Measurements from ENCODE around the gene CXCL12. TPM values are rescaled to one million over a fixed set of nuclear protein-coding genes. Genes with fewer than 3 reads are reported as not detected.

Gene CXCL12
- polyA plus RNA-seq, 1 of the 3 experiments (the other 2 are of a cell fraction): 4.7 TPM

- no peak overlapping the region for H3K27ac ChIP-seq (ENCODE audit: low read depth in 2 of 2, low read length in 1 of 2)
- TF ChIP-seq EP300 (IDR thresholded peaks at IDR 0.05; ENCODE audit: borderline replicate concordance in 1 of 2, low read depth in 1 of 2, low read length in 1 of 2) (no peak), POLR2AphosphoS5 (IDR thresholded peaks at IDR 0.05; ENCODE audit: low read depth, low read length) (no peak), RCOR1 (IDR thresholded peaks at IDR 0.05; ENCODE audit: low read length) (no peak), CHD2 (IDR thresholded peaks at IDR 0.05; ENCODE audit: low read length, partially characterized antibody) (no peak), SMC3 (IDR thresholded peaks at IDR 0.05; ENCODE audit: low read depth, low read length) (no peak), MAX (IDR thresholded peaks at IDR 0.05; ENCODE audit: low read depth) (no peak), ZBTB33 (IDR thresholded peaks at IDR 0.05; ENCODE audit: borderline replicate concordance, low read depth) (no peak), JUND (IDR thresholded peaks at IDR 0.05) (no peak)
- peak overlapping the region; percentile 46; the same call in 1 of the 2 replicates for H2AFZ ChIP-seq (ENCODE audit: low read depth)
- H3K4me3 ChIP-seq (ENCODE audit: low read depth in 2 of 2, low read length in 1 of 2): no peak overlapping the region
- no peaks in the 10 kb centered on the region for H3K36me3 ChIP-seq (replicated peaks in 1 of 2; ENCODE audit: control insufficient read depth in 1 of 2, insufficient read depth in 2 of 2, low read length in 1 of 2)
- no peak for DNase-seq
- no peaks in the 10 kb centered on the region for H3K9me2 ChIP-seq
- no peaks in the 10 kb centered on the region for H4K20me1 ChIP-seq (ENCODE audit: insufficient read depth)
- CTCF ChIA-PET: interaction anchor here (1.6 kb wide), 1 partner anchor 662 kb away, joined by 4 read pairs; no protein-coding TSS in a partner anchor
- no peaks in the 10 kb centered on the region for H3F3A ChIP-seq (replicated peaks; ENCODE audit: insufficient read depth)
- no peaks in the 10 kb centered on the region; a peak in 1 of 4 replicates for H3K4me1 ChIP-seq (ENCODE audit: control insufficient read depth in 1 of 2, insufficient read depth in 2 of 2, low read depth in 1 of 2, low read length in 1 of 2)
- no peaks in the 10 kb centered on the region for H3K27me3 ChIP-seq (ENCODE audit: insufficient read depth)
- POLR2A ChIA-PET: no interaction called here
- no peaks in the 10 kb centered on the region for H3K9me3 ChIP-seq
- 23% methylated on average over 10 of the region's 11 CpGs for WGBS (ENCODE audit: low lambda C conversion rate)
- no peaks in the 10 kb centered on the region for H3K79me2 ChIP-seq (ENCODE audit: insufficient read depth)
- H3K4me2 ChIP-seq: 0 out of 2 replicates have a peak overlapping the region, but pooled peaks have one; percentile 11
- H3K9ac ChIP-seq: no peak overlapping the region
These were observed 32.4 kb downstream of the CXCL12 start for GRCh38 chr10:44352316-44353127.

GRCh38 chr10:44348496-44348895, 36.4 kb downstream of the CXCL12 start:
- DNase-seq: no peak
- Histone ChIP-seq H3K27me3 (ENCODE audit: insufficient read depth) (no peaks in the 10 kb centered on the region), H3K79me2 (ENCODE audit: insufficient read depth) (no peaks in the 10 kb centered on the region), H3K9me3 (no peaks in the 10 kb centered on the region), H3K4me1 (ENCODE audit: control insufficient read depth in 1 of 2, insufficient read depth in 2 of 2, low read depth in 1 of 2, low read length in 1 of 2) (no peaks in the 10 kb centered on the region; a peak in 1 of 4 replicates), H3K36me3 (replicated peaks in 1 of 2; ENCODE audit: control insufficient read depth in 1 of 2, insufficient read depth in 2 of 2, low read length in 1 of 2) (no peaks in the 10 kb centered on the region), H3K9ac (no peak overlapping the region), H3K4me2 (no peak overlapping the region), H3K9me2 (no peaks in the 10 kb centered on the region), H4K20me1 (ENCODE audit: insufficient read depth) (no peaks in the 10 kb centered on the region), H3K4me3 (ENCODE audit: low read depth in 2 of 2, low read length in 1 of 2) (no peak overlapping the region), H2AFZ (ENCODE audit: low read depth) (no peak overlapping the region), H3K27ac (ENCODE audit: low read depth in 2 of 2, low read length in 1 of 2) (no peak overlapping the region), H3F3A (replicated peaks; ENCODE audit: insufficient read depth) (no peaks in the 10 kb centered on the region)
- CTCF ChIA-PET: interaction anchor here (0.9 to 1.4 kb wide), 2 partner anchors 11 to 659 kb away, joined by 3 to 4 read pairs; no protein-coding TSS in a partner anchor
- 65% methylated on average over 4 of the region's 5 CpGs for WGBS (ENCODE audit: low lambda C conversion rate)
- POLR2A ChIA-PET: no interaction called here
- TF ChIP-seq EZH2phosphoT487 (IDR thresholded peaks at IDR 0.05; ENCODE audit: borderline replicate concordance, low read depth) (no peak), YY1 (IDR thresholded peaks at IDR 0.05; ENCODE audit: low read depth) (no peak), USF2 (IDR thresholded peaks at IDR 0.05; ENCODE audit: borderline replicate concordance, low read depth, low read length) (no peak), NFIC (IDR thresholded peaks at IDR 0.05; ENCODE audit: borderline replicate concordance) (no peak), GATA2 (CRISPR knock-in tag; IDR thresholded peaks at IDR 0.05) (no peak), PBX3 (IDR thresholded peaks at IDR 0.05) (no peak), SMC3 (IDR thresholded peaks at IDR 0.05; ENCODE audit: low read depth, low read length) (no peak), ELF1 (IDR thresholded peaks at IDR 0.05) (no peak), GABPA (IDR thresholded peaks at IDR 0.05; ENCODE audit: low read depth) (no peak), EP300 (IDR thresholded peaks at IDR 0.05; ENCODE audit: borderline replicate concordance in 1 of 2, low read depth in 1 of 2, low read length in 1 of 2) (no peak), TEAD4 (IDR thresholded peaks at IDR 0.05; ENCODE audit: borderline replicate concordance, insufficient read depth) (no peak), MEF2A (IDR thresholded peaks at IDR 0.05; ENCODE audit: borderline replicate concordance, low read depth) (no peak), SIN3A (IDR thresholded peaks at IDR 0.05; ENCODE audit: borderline replicate concordance, low read depth, low read length) (no peak), CHD2 (IDR thresholded peaks at IDR 0.05; ENCODE audit: low read length, partially characterized antibody) (no peak)
